Adipocyte (in vitro differentiated cells): ENCODE measurements around the gene SLC39A8.
"Not testable (repeated sequence)": the region's sequence is repeated elsewhere in the genome, so short reads cannot be mapped to it uniquely, and the experiment has no call there.

Source experiments
- DNase-seq: peaks from one replicate; pipeline ENCODE4 v3.0.0-alpha.2; 2015; ENCODE audit warnings: low read depth
- H3K27me3 ChIP-seq: replicated peaks from 2 replicates; pipeline ENCODE4 v1.7.0; 2013; ENCODE audit warnings: mild to moderate bottlenecking, low read length, moderate library complexity; ENCODE audit not compliant: control insufficient read depth, insufficient read depth
- H3K36me3 ChIP-seq: 2 replicates; pipeline ENCODE4 v1.7.0; 2013; ENCODE audit warnings: low read length, mild to moderate bottlenecking, moderate library complexity; ENCODE audit not compliant: control insufficient read depth, insufficient read depth, severe bottlenecking
- H3K4me1 ChIP-seq: 2 replicates; pipeline ENCODE4 v1.7.0; 2013; ENCODE audit warnings: mild to moderate bottlenecking, low read length, moderate library complexity; ENCODE audit not compliant: control insufficient read depth, insufficient read depth
- H3K4me3 ChIP-seq: 2 replicates; pipeline ENCODE4 v1.7.0; 2013; ENCODE audit warnings: mild to moderate bottlenecking, low read length, moderate library complexity
- H3K9ac ChIP-seq: 2 replicates; pipeline ENCODE4 v1.7.0; 2013; ENCODE audit warnings: mild to moderate bottlenecking, low read length, moderate library complexity
- H3K9me3 ChIP-seq: 2 replicates; pipeline ENCODE4 v1.7.0; 2013; ENCODE audit warnings: mild to moderate bottlenecking, low read length, moderate library complexity; ENCODE audit not compliant: control insufficient read depth

Gene SLC39A8

DNA sequence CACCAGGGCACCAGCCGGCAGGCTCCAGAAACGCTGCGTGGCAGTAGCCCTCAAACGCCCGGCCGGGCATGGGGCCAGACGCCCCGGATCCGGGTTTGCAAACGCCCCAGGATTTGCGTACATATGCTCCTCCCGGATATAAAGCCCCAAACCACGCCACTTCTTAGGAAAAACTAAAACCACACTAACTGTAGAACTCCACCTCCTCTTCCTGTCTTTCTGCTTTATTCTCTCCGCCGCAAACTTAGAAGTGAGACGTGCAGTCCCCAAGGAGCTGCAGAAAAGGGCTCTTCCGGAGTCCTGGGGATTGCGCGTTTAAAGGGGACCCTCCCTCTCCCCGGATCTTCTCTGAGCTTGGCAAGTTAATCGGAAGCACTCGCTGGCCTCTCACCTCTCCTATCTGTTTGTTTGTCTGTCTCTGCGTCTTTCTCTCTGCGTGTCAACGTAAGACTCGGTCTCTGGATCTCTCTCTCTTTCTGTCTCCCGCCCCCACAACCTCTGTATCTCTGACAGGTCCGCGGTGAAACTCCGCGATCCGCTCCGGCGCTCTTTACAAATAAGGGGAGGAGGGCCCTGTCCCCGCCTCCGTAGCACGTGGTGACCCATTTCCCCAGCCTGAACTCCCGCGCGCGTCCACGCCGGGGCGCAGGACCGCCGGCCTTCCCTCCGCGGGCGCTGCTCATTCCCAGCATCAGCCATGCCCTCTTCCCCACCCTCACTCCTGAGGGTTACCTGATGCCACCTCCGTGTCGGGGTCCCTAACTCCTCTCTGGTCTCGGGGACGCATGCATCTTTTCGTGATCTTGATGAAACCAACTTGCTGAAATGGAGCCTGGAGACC, at the start of gene SLC39A8:
Gene SLC39A8, minus strand, starts transcription at position 529 of the 841 bp plus-strand sequence. CDS start 820 bp downstream, outside the sequence.
- peak; percentile 95 for DNase-seq
- Histone ChIP-seq H3K9ac (peak within 1 kb of the TSS; percentile 92), H3K4me1 (peaks cover 11% of the 10 kb centered on the region), H3K27me3 (no peaks in the 10 kb centered on the region), H3K9me3 (no peaks in the 10 kb centered on the region), H3K36me3 (no peaks in the 10 kb centered on the region), H3K4me3 (peak within 1 kb of the TSS; percentile 98)

GRCh38 chr4:102392033-102392744, 46.9 kb upstream of the SLC39A8 start:
- DNase-seq: no peak
- no peaks in the 10 kb centered on the region for H3K9me3 ChIP-seq
- H3K9ac ChIP-seq: no peak overlapping the region
- H3K4me1 ChIP-seq: peaks cover 19% of the 10 kb centered on the region
- no peak overlapping the region for H3K4me3 ChIP-seq
- no peaks in the 10 kb centered on the region for H3K27me3 ChIP-seq
- H3K36me3 ChIP-seq: no peaks in the 10 kb centered on the region

- no peak overlapping the region for H3K9ac ChIP-seq
- DNase-seq: no peak
- H3K27me3 ChIP-seq: no peaks in the 10 kb centered on the region
- no peaks in the 10 kb centered on the region for H3K36me3 ChIP-seq
- peaks cover 19% of the 10 kb centered on the region for H3K4me1 ChIP-seq
- no peaks in the 10 kb centered on the region for H3K9me3 ChIP-seq
- H3K4me3 ChIP-seq: no peak overlapping the region
These were observed 45.2 kb upstream of the SLC39A8 start for GRCh38 chr4:102390438-102390837.

GRCh38 chr4:102388611-102389010, 43.3 kb upstream of the SLC39A8 start:
- DNase-seq: no peak
- peaks cover 19% of the 10 kb centered on the region for H3K4me1 ChIP-seq
- H3K9ac ChIP-seq: no peak overlapping the region
- H3K9me3 ChIP-seq: no peaks in the 10 kb centered on the region
- H3K36me3 ChIP-seq: no peaks in the 10 kb centered on the region
- H3K4me3 ChIP-seq: no peak overlapping the region
- H3K27me3 ChIP-seq: peaks cover 7% of the 10 kb centered on the region

DNA sequence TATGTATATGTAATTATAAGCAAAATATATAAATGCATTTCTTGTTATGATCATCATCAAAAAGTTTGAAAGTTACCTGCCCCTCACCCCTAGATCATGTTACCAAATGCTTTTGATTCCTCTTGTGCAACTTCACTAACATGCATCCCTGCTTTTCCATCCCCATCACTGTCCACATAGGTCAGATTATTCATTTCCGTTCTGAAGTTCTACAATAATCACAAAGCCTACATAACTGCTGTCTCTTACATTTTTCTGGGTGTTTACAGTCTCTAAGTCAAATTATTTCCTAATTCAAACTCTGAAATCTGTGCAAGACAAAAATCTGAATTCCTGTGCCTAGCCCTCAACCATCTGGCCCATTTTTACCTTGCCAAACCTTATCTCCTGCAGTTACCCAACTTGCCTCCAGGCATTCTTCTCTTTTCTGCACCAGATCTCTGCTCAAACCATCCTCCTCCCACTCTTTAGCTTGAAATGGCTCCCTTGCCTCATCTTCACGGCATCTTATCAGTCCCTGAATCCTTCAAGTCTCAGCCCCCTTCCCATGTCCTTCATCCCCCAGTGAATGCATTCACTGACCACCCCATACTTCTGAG, 42.4 kb upstream of the SLC39A8 start:
- H3K9me3 ChIP-seq: no peaks in the 10 kb centered on the region
- no peak for DNase-seq
- peaks cover 11% of the 10 kb centered on the region for H3K27me3 ChIP-seq
- no peak overlapping the region for H3K4me3 ChIP-seq
- H3K9ac ChIP-seq: no peak overlapping the region
- H3K4me1 ChIP-seq: peaks cover 19% of the 10 kb centered on the region
- H3K36me3 ChIP-seq: no peaks in the 10 kb centered on the region

DNA sequence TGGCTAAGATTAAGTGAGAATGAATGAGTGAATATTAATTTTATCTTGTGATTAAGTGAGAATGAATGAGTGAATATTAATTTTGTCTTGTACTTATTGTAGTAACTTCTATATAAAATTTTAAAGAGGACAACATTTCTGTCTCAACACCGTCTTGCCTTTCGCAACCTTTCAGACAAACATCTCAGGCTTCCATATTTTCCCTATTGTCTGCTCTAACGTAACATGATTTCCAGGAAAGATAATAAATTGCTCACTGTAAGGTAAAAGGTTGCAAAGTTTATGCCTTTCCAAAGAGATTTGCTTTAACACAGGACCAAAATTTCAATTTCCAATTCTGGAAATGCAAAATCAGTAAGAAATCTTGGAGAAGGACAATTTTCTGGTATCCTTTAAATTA, 41.7 kb upstream of the SLC39A8 start:
- Histone ChIP-seq H3K9me3 (no peaks in the 10 kb centered on the region), H3K36me3 (no peaks in the 10 kb centered on the region), H3K9ac (no peak overlapping the region), H3K4me3 (no peak overlapping the region), H3K27me3 (peaks cover 11% of the 10 kb centered on the region), H3K4me1 (peaks cover 16% of the 10 kb centered on the region)
- DNase-seq: no peak

DNA sequence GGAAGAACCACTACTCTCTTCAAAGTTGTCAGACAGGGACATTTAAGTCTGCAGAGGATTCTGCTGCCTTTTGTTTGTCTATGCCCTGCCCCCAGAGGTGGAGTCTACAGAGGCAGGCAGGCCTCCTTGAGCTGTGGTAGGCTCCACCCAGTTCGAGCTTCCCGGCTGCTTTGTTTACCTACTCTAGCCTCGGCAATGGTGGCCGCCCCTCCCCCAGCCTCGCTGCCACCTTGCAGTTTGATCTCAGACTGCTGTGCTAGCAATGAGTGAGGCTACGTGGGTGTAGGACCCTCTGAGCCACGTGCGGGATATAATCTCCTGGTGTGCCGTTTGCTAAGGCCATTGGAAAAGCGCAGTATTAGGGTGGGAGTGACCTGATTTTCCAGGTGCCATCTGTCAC, 35.0 kb upstream of the SLC39A8 start:
- not testable (repeated sequence) for H3K9ac ChIP-seq, H3K27me3 ChIP-seq, H3K36me3 ChIP-seq, H3K9me3 ChIP-seq, H3K4me3 ChIP-seq, DNase-seq, H3K4me1 ChIP-seq

GRCh38 chr4:102362922-102363432, 17.7 kb upstream of the SLC39A8 start:
- no peak overlapping the region for H3K4me3 ChIP-seq
- H3K36me3 ChIP-seq: no peaks in the 10 kb centered on the region
- H3K27me3 ChIP-seq: no peaks in the 10 kb centered on the region
- no peak overlapping the region for H3K9ac ChIP-seq
- H3K4me1 ChIP-seq: no peaks in the 10 kb centered on the region
- no peak for DNase-seq
- no peaks in the 10 kb centered on the region for H3K9me3 ChIP-seq

GRCh38 chr4:102358128-102358527, 12.8 kb upstream of the SLC39A8 start:
- Histone ChIP-seq H3K36me3 (no peaks in the 10 kb centered on the region), H3K4me1 (no peaks in the 10 kb centered on the region), H3K4me3 (no peak overlapping the region), H3K9me3 (no peaks in the 10 kb centered on the region), H3K9ac (no peak overlapping the region), H3K27me3 (no peaks in the 10 kb centered on the region)
- DNase-seq: no peak

- not testable (repeated sequence) for H3K9ac ChIP-seq, H3K9me3 ChIP-seq, H3K4me1 ChIP-seq, DNase-seq, H3K36me3 ChIP-seq, H3K4me3 ChIP-seq, H3K27me3 ChIP-seq
These were observed 12.4 kb upstream of the SLC39A8 start for GRCh38 chr4:102357637-102358036.

DNA sequence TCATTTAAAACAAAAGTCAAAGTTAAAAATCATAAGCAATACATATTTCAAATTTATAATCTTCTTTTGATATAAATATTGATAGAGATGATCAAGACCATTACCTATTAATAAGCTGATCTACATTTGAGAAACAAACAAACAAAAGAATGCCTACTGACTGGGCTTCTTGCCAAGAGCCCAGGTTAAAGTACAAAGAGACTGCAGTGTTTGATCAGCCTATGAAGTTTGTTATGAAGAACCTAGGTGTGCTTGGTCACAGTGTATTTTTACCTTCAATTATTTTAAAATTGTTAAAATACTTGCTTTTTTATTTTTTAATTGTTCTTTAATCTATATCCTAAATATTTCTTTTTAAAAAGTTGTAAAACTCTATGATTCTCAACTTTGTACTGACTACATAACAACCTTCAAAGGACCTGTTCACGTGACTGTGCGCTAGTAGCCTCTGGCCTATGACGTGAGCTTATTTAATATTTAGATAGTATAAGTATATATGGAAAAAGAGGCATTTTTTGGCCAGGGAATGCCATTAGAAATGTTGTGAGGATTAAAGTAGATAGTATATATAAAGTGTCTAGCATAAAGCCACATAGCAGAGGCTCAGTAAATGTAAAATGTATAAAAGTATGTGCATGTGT, 11.4 kb upstream of the SLC39A8 start:
- H3K27me3 ChIP-seq: no peaks in the 10 kb centered on the region
- no peak overlapping the region for H3K4me3 ChIP-seq
- no peaks in the 10 kb centered on the region for H3K4me1 ChIP-seq
- DNase-seq: no peak
- no peaks in the 10 kb centered on the region for H3K36me3 ChIP-seq
- no peaks in the 10 kb centered on the region for H3K9me3 ChIP-seq
- H3K9ac ChIP-seq: no peak overlapping the region
